NOMO-1 (cell line): ENCODE data around the gene NBEA.
A peak's percentile ranks its signal among the peaks of the same experiment; 100 is the strongest.

Source experiments
- DNase-seq, 2 experiments: peaks; one replicate each; lab custom pipeline; 2025; ENCODE audit not compliant: unreplicated experiment in 2 of 2; lab: John Stamatoyannopoulos, UW

Gene NBEA

DNA sequence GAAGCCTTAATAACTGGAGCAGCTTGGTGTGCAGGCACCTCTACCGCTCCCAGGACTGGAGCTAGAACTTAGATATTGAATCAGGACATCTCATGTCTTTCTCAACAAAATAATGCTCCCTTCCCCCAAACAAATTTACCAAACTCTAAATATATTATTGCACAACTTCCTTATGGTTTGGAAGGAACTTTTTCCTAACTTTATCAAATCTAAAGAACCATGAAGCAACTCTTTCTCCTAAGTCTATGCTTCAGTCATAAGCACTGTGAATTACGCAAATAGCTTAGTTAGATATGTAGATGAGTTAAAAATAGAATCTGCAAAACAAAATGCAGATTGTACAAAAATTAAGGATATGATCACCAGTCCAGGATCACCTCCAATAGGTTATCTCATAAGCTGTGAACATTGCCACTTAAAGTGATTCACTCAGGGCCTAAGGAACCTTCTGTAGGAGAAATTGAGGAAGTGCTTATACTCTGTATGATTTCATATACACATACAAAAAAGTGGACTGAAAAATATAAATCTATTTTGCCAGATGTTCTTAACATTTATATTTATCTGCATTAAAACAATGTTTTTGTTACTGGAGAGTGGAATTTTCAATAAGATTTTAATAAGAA is 554.8 kb downstream of the NBEA start:
- peak; percentile 13 to 54 for DNase-seq

GRCh38 chr13:35498231-35498630 is 556.2 kb downstream of the NBEA start:
- no peak for DNase-seq

GRCh38 chr13:35499196-35499662 is 557.2 kb downstream of the NBEA start:
- no peak for DNase-seq

DNA sequence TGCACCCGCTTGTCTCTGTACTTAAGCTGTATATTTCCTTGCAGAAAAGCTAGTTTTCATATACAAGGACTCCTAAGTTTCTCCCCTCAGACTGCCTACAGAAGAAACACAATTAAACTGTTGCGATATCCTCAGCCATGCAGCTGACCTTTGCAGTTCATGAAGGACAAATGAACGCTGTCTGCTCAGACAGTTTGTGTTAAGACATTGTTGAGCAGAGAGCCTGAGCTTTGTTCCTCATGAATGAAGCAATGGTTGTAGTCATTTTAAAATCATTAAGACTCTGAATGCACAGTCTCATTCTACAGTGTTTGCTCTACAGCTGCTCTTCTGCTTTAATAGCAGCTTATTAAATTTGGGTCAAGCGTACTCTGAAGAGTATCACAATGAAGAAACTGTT is 557.6 kb downstream of the NBEA start:
- no peak for DNase-seq

DNA sequence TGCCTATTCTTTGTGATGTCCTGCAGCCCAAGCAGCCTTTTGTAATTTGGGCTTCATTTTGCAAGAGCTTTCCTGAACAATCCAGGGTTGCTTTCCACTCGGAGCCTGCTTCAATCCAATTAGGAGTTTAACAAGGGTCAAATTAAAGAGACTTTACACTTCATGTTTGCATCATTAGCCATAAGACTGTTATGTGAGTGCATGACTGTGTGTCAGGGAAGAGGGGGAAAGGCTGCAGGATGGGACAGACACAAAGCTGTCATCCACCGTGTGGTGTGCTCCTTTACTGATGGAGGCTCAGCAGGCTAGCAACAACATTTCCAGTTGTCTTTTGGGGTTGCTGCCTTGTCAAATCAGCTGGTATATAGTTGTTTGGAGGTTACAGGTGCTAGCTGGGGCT is 558.1 kb downstream of the NBEA start:
- DNase-seq: no peak

DNA sequence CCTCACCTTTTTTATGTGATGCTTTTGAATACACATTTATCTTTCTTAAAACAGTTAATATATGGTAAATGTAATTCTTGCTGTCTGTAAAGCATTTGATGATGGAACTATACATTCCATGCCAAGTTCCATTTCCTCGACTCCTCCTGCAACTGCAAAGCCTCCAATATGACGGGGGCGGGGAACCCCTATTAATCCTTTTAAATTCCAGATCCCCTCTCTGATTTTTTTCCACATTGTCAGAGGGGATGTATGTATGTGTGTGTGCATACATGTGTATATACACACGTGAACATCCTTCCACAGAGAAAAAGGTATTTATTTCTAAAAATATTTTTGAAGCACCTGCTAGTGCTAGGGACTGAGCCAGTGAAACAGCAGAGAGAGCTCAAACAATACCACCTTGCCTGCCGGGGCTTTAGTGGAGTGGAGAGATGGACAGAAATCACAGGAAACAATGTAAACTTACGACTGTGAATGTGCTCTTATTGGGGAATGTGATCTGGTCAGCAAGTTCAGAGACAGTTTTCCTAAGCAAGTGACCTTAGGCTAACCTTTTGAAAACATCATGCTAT is 559.7 kb downstream of the NBEA start:
- DNase-seq: no peak

GRCh38 chr13:35502456-35502855 is 560.4 kb downstream of the NBEA start:
- no peak for DNase-seq

DNA sequence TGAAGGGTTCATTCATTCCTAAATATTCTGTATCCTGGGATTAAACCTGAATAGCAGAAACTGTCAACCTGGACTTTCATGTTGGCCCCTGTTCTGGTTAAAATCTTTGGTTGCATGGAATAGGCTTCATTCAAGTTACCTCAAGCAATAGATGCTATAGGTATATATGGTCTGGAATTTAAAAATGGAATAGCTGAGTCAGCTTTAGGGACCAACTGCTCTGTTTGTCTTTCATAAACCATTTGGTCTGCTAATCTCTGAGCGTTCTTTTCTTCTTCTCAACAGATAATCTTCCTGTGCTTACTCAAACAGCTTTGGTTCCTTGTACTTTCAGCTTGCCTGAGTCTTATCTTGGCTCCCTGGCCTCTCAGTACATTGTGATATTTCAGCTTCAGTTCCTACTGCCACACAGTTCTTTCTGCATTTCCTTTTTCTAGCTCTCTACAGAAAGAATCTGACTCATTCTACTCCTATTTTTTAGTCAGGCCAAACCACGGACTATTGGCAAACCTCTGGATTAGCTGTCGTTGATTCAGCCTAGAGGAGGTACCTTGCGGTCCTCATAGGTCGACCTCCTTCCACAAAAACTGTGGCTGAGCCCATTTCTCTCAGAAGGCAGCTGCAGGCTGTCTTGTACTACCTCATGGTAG is 570.3 kb downstream of the NBEA start:
- peak in 1 of 2 experiments; percentile 36 for DNase-seq

DNA sequence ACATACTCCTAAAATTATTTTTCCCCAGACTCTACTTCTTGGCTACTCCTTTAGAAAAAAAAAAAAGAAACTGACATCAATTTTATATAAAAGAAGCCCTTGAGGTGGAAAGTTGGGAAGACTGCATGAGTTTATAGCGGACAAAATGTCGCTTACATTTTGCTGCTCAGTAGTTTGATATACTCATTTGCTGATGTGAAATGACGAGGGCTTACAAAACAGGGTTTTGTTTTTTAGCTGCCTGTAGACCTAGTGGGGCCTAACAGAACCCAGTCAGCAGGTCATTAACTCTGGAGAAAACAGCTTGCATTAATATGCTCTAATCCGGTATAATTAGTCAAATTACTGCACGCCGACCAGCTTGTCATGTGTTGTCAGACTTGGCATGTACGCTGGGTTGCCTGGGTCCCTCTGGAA is 572.0 kb downstream of the NBEA start:
- no peak for DNase-seq

DNA sequence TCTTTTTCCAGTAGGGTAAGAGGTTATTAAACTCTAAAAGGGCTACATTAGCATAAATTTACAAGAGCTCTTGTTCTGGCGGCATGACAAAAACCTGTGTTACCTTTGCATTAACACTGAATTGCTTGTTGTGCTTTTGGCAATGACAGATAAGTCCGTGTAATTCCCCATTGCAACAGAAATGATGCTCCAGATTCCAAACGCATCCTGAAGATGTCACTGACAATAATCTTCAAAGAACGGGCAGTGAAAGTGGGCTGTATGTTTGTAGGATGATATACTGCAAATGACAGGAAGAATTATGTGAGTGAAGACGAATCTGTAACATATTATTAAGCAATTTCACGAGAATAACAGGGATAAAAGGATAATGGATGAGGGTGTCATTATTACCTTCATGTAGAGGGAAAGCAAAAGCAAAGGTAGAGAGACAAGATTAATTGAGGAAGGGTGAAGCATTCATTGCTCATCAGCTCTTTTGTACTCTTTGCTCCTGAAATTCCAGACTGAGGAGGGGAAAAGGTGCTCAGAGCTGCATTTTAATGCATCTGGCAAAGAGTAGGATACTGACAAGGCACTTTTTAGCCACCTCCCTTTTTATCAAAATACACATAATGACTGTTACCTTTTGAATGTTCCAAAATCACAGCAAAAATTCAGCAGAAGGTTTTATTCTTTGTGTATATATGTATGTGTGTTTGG is 572.9 kb downstream of the NBEA start:
- no peak for DNase-seq

GRCh38 chr13:35518337-35518946 is 576.4 kb downstream of the NBEA start:
- DNase-seq: no peak

DNA sequence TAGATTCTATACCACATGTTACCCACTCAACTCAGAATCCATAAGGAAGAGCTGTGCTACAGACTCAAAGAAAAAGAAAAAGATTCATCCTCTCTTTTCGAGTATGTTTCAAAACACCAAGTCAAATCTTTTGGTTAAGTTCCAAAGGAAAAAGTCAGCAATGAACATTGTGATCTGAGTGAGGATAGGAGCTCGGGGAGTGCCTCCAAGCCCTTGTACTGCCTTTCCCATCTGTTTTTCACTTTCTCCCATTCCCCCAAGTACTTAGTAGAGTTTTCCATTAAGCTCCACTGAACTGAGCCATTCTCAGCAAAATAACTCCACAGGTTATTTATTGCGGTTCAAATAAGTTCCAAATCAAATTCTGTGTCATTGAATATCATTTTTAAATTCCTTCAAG is 582.1 kb downstream of the NBEA start:
- no peak for DNase-seq

DNA sequence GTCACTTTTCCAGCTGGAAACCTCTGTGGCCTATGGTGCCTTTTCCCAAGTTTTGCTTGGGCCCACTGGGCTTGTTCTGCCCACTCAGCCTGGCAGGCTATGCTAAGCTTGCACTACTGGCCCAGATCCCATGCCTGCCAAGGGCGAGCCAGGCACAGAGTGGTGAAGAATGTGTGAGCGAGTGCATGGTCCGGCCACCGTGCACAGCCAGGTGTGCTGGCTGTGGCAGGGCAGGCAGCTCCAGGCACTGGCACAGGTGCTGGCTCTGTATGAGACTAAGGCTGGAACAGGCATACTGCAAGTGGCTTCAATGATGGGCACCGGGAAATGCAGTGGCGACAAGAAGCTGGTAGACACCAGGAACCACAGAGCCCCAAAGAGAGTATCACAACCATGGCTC is 584.5 kb downstream of the NBEA start:
- DNase-seq: no peak

DNA sequence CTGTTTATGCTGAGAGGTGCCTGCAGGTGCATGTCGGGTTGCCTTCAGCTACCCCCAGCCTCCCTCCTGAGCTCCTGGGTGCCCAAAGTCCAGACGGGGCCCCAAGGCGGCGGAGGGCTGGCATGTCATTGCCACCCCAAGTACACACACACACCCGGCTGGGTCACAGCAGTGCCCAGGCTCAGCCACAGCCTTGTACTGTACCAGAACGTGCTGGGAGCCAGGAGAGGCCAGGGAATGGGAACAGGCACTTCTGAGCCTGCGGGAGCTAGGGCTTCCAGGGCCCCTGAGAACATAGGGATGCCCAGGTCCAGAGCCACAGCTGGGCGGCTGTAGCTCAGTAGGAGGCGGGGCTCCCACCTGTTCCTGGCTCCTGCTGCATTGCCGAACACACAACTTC is 585.4 kb downstream of the NBEA start:
- no peak for DNase-seq

GRCh38 chr13:35530147-35530546 is 588.1 kb downstream of the NBEA start:
- no peak for DNase-seq

DNA sequence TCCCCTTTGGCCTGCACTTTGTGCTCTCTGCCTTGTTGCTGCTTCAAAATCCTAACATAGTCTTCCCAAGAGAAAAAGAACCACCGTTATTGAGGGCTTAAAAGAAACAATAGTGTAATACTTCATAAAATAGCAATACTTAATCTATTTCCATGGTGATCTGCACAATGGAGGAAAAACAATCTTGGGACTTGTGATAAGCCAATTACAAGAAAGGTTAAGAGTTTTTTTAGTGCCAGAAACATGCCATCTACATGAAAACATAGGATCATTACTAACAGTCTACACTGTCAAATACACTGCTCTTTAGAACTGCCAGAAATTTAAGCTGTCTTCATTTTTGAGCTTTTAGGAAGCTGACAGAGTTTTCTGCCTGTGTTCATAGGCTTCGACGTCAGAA is 588.5 kb downstream of the NBEA start:
- DNase-seq: no peak

DNA sequence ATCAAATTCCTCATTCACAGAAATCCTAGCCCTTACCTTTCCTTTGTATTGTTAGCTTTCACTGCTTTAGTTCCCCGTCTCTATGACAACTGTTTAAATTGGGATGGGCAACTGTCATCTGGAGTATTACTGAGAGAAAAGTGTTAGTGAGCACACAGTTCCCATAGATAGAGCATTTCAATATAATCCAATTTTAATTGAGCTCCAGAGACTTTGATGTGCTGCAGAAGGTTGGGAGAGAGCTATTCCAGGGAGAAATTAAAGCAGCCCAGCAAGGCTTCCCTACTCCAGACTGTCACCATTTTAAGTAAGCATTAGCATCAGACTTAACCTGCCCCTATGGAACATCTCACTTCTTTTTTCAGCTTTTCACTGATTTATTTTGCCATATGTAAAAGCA is 589.5 kb downstream of the NBEA start:
- no peak for DNase-seq

- no peak for DNase-seq
These were observed 592.3 kb downstream of the NBEA start for GRCh38 chr13:35534343-35534742.

- DNase-seq: no peak
These were observed 606.7 kb downstream of the NBEA start for GRCh38 chr13:35548790-35549189.

- no peak for DNase-seq
These were observed 607.4 kb downstream of the NBEA start for GRCh38 chr13:35549481-35549880.

- DNase-seq: no peak
These were observed 610.2 kb downstream of the NBEA start for GRCh38 chr13:35552172-35552844.
